Tibial nerve (tissue), 4 donors: ENCODE results near the gene POF1B.

Experiments used
- CTCF ChIP-seq, 5 experiments: fragments of 200-600 bp in 3 of 5; fragments of 450-650 bp in 2 of 5; sonication (generic) in 3 of 5; IDR thresholded peaks; one replicate each; pipeline ENCODE4 v1.5.1; 2016 to 2019; ENCODE audit warnings: antibody characterized with exemption in 5 of 5, mild to moderate bottlenecking in 3 of 5, moderate library complexity in 2 of 5
- EP300 ChIP-seq, 2 donors: sonication (generic); formaldehyde crosslinking; IDR thresholded peaks; one replicate each; pipeline ENCODE4 v1.6.1; 2017; ENCODE audit warnings: antibody characterized with exemption in 2 of 2, mild to moderate bottlenecking in 1 of 2
- POLR2A ChIP-seq, 2 donors: fragments of 450-650 bp; IDR thresholded peaks; one replicate each; pipeline ENCODE4 v1.6.1; 2017; ENCODE audit warnings: antibody characterized with exemption in 2 of 2, mild to moderate bottlenecking in 2 of 2, moderate library complexity in 2 of 2

DNA sequence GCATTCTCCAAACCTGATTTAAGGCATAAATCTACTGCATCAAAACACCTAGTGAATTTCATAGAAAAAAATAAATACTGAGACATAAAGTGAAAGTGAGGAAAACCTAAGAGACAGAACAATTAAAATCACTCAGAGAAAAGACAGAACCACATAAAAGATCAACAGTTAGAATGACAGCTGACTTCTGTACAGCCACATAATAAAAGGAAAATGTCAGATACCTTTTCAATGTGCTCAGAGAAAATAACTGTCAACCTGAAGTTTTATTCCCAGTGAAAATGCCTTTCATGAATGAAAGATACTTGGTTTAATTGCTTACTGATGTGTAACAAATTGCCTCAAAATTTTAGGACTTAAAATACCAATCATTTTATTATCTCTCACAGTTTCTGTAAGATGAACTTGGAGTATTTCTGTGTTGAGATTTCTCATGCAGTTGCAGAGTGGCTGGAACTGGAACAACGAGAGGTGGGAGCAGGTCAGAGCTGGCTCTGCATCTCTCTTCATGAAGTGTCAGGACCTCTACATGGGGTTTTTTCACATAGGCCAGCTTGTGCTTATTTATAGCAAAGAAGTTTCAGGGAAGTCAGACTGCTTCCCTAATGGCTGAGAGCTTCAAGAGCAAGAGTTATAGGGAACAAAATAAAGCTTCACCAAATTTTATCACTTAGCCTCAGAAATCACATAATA, 11.9 kb upstream of the POF1B start:
- TF ChIP-seq POLR2A (IDR thresholded peaks at IDR 0.05) (no peak), CTCF (IDR thresholded peaks at IDR 0.05) (no peak), EP300 (IDR thresholded peaks at IDR 0.05) (no peak)
